H1 (cell line): ENCODE measurements around the gene CD53. TPM values are rescaled to one million over a fixed set of nuclear protein-coding genes. Genes with fewer than 3 reads are reported as not detected.

Source experiments
- ASH2L ChIP-seq: fragments of 200-600, 300-600 bp; sonication (generic); IDR thresholded peaks from one replicate; pipeline ENCODE4 v1.7.1; 2017; ENCODE audit warnings: low read length
- CHD7 ChIP-seq: fragments of 300-600 bp; sonication (generic); IDR thresholded peaks from 2 replicates; pipeline ENCODE4 v1.7.1; 2012; ENCODE audit warnings: low read length, moderate library complexity, mild to moderate bottlenecking, inconsistent platforms; ENCODE audit not compliant: insufficient replicate concordance
- GABPA ChIP-seq: IDR thresholded peaks from 2 replicates; pipeline ENCODE4 v1.6.1; 2011; ENCODE audit warnings: mild to moderate bottlenecking, low read length, moderate library complexity, borderline replicate concordance; ENCODE audit not compliant: insufficient read depth
- SP1 ChIP-seq: IDR thresholded peaks from 2 replicates; pipeline ENCODE4 v1.6.1; 2011; ENCODE audit warnings: low read depth, low read length
- SP4 ChIP-seq: IDR thresholded peaks from 2 replicates; pipeline ENCODE4 v1.6.1; 2012; ENCODE audit warnings: low read length, inconsistent platforms
- polyA plus RNA-seq, 7 experiments: library from polyadenylated mRNA; depleted of rRNA in 3 of 7; stranded (reverse) in 5 of 7; unstranded in 2 of 7; fragments of >200 nt in 5 of 7; fragments of 200-250 nt in 2 of 7; gene quantifications; 1 replicate in 5 of 7; 2 replicates in 1 of 7; 4 replicates in 1 of 7; pipeline versions ENCODE4 v1.2.1 to v1.2.3, GENCODE V29; 2011 to 2013; ENCODE audit warnings: missing spikeins in 2 of 7, mixed read lengths in 2 of 7
- total RNA-seq: library from RNA; stranded (reverse); fragmentation: NEBNext Ultra II Directional; extraction: Animal tissue kit (Norgen Biotek cat#: 25700); gene quantifications from 2 replicates; pipeline ENCODE4 v1.2.1, GENCODE V29; 2021

Gene CD53
- total and polyA plus RNA-seq, 2 of the 8 experiments (the other 6 are each of a cell fraction or from before 2014, with no cell fraction given) = 0.56 to 1.0 TPM

DNA sequence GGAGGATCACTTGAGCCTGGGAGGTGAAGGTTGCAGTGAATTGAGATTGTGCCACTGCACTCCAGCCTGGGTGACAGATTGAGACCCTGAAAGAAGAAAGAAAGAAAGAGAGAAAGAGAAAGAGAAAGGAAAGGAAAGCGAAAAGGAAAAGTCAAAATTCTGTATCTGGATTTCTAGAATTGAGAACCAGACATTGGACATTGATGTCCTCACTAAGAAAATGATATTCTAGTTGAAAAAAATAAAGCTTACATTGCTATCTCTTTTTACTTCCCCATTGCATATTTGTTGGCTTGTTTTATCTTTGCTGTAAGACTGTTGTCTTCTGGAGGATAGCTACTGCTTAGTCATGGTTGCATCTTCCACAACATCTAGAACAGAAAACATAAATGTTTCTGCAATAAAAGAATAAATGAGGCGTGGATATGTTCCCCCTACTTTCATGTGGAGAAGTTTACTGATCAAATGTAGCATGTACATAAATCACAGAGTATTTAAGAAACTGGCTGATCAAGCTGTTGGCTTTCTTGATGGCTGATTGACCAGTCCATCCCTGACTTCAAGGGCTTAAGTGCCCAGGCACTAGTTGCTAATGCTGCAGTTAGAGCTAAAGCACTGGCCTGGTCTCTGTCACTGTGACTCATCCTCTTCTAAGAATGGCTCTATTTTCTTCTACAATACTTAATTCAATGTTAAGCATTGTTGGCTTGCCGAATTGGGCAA lies 17.7 kb downstream of the CD53 start (continued):
- TF ChIP-seq CHD7 = no peak
- no peak for TF ChIP-seq SP4
- TF ChIP-seq SP1 = no peak
- no peak for TF ChIP-seq ASH2L
- TF ChIP-seq GABPA = no peak
